ENCODE results near the gene CLIC4.

Gene CLIC4

GRCh38 chr1:24803220-24803619, 58.0 kb downstream of the CLIC4 start:
- peaks cover 33% of the 10 kb centered on the region for H4K20me1 ChIP-seq (ENCODE audit: insufficient read depth, low read length, poor library complexity, severe bottlenecking)
- no peak overlapping the region for H3K4me3 ChIP-seq (ENCODE audit: low read length, poor library complexity, severe bottlenecking)
- peaks cover 17% of the 10 kb centered on the region for H3K36me3 ChIP-seq (ENCODE audit: insufficient read depth, low read length)
- H3K79me2 ChIP-seq (ENCODE audit: insufficient read depth, low read length) = peaks cover 56% of the 10 kb centered on the region
- peak overlapping the region; percentile 1 for H3K4me2 ChIP-seq (ENCODE audit: low read depth, low read length, poor library complexity, severe bottlenecking)
- no peaks in the 10 kb centered on the region for H3K27me3 ChIP-seq (ENCODE audit: insufficient read depth, low read length, poor library complexity, severe bottlenecking)
- no peaks in the 10 kb centered on the region for H3K9me2 ChIP-seq (replicated peaks; ENCODE audit: low read depth, low read length)
- peaks cover 16% of the 10 kb centered on the region for H3K4me1 ChIP-seq (ENCODE audit: insufficient read depth, low read length, poor library complexity, severe bottlenecking)
- no peak overlapping the region for H2AFZ ChIP-seq (ENCODE audit: low read length)
- H3F3A ChIP-seq (ENCODE audit: low read depth) = no peaks in the 10 kb centered on the region; the same call in 1 of the 2 replicates
- no peaks in the 10 kb centered on the region for H3K9me3 ChIP-seq (ENCODE audit: insufficient read depth, low read depth, low read length)
- TF ChIP-seq CTCF (conservative IDR thresholded peaks at IDR 0.05; ENCODE audit: low read length) (no peak), EZH2phosphoT487 (IDR thresholded peaks at IDR 0.05; ENCODE audit: borderline replicate concordance) (no peak)
- H3K9ac ChIP-seq (ENCODE audit: low read depth, low read length, poor library complexity, severe bottlenecking) = no peak overlapping the region

- Histone ChIP-seq H4K20me1 (ENCODE audit: insufficient read depth, low read length, poor library complexity, severe bottlenecking) (peaks cover 33% of the 10 kb centered on the region), H3K4me1 (ENCODE audit: insufficient read depth, low read length, poor library complexity, severe bottlenecking) (peaks cover 16% of the 10 kb centered on the region), H3K4me3 (ENCODE audit: low read length, poor library complexity, severe bottlenecking) (no peak overlapping the region), H3K9me2 (replicated peaks; ENCODE audit: low read depth, low read length) (no peaks in the 10 kb centered on the region), H3F3A (ENCODE audit: low read depth) (no peaks in the 10 kb centered on the region; the same call in 1 of the 2 replicates), H3K4me2 (ENCODE audit: low read depth, low read length, poor library complexity, severe bottlenecking) (peak overlapping the region; percentile 1), H3K36me3 (ENCODE audit: insufficient read depth, low read length) (peaks cover 13% of the 10 kb centered on the region), H3K79me2 (ENCODE audit: insufficient read depth, low read length) (peaks cover 62% of the 10 kb centered on the region), H3K9ac (ENCODE audit: low read depth, low read length, poor library complexity, severe bottlenecking) (no peak overlapping the region), H3K27me3 (ENCODE audit: insufficient read depth, low read length, poor library complexity, severe bottlenecking) (no peaks in the 10 kb centered on the region), H3K9me3 (ENCODE audit: insufficient read depth, low read depth, low read length) (no peaks in the 10 kb centered on the region), H2AFZ (ENCODE audit: low read length) (no peak overlapping the region)
- TF ChIP-seq EZH2phosphoT487 (IDR thresholded peaks at IDR 0.05; ENCODE audit: borderline replicate concordance) (no peak), CTCF (conservative IDR thresholded peaks at IDR 0.05; ENCODE audit: low read length) (no peak)
Observed at GRCh38 chr1:24803987-24804530, 58.8 kb downstream of the CLIC4 start.

DNA sequence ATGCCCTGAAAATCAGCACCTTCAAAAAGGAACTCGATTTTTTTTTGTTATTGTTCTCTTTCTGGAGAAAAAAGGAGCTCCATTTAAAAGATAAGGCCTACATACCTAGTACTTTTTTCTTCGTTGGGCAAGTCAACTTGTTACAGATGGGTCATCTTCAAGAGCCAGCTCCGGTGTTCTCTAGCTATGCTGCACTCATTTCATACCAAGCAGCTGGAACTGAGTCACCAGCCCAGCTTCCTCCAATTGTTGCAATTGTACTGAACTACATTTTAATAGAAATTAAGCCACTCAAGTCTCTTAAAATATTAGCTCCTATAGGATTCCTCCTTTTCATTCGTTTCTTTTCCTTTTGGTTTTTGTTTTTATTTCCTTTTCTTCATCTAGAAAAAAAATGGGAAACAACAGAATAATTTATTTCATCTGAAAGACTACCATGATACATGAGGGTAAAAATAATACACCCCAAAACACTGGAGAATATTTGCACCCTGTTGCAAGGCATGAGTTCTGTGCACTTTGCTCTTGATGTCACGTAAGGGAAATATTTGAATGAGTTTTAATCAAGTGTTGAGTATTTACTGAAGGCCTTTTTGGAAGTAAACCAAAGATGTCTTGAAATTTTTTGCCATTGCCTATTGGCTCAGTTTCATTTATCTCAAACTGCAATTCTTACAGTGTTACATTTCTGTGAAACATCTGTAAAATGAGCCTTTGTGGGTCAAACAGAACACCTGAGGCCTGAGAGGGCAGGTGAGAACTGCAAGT, 60.5 kb downstream of the CLIC4 start:
- Histone ChIP-seq H3K4me1 (ENCODE audit: insufficient read depth, low read length, poor library complexity, severe bottlenecking) (peaks cover 26% of the 10 kb centered on the region), H3K36me3 (ENCODE audit: insufficient read depth, low read length) (peaks cover 13% of the 10 kb centered on the region), H4K20me1 (ENCODE audit: insufficient read depth, low read length, poor library complexity, severe bottlenecking) (peaks cover 38% of the 10 kb centered on the region), H3K79me2 (ENCODE audit: insufficient read depth, low read length) (peaks cover 78% of the 10 kb centered on the region), H3K9me2 (replicated peaks; ENCODE audit: low read depth, low read length) (no peaks in the 10 kb centered on the region), H3K4me3 (ENCODE audit: low read length, poor library complexity, severe bottlenecking) (no peak overlapping the region), H2AFZ (ENCODE audit: low read length) (no peak overlapping the region), H3K4me2 (ENCODE audit: low read depth, low read length, poor library complexity, severe bottlenecking) (no peak overlapping the region), H3K9me3 (ENCODE audit: insufficient read depth, low read depth, low read length) (no peaks in the 10 kb centered on the region), H3K9ac (ENCODE audit: low read depth, low read length, poor library complexity, severe bottlenecking) (no peak overlapping the region), H3K27me3 (ENCODE audit: insufficient read depth, low read length, poor library complexity, severe bottlenecking) (no peaks in the 10 kb centered on the region), H3F3A (ENCODE audit: low read depth) (no peaks in the 10 kb centered on the region; the same call in 1 of the 2 replicates)
- TF ChIP-seq EZH2phosphoT487 (IDR thresholded peaks at IDR 0.05; ENCODE audit: borderline replicate concordance) (no peak), CTCF (conservative IDR thresholded peaks at IDR 0.05; ENCODE audit: low read length) (no peak)
